Measurements from ENCODE around the gene WDR35. TPM values are rescaled to one million over a fixed set of nuclear protein-coding genes. Genes with fewer than 3 reads are reported as not detected.

The WDR35 gene
- total RNA-seq, 1 donor: 21.0 TPM

DNA sequence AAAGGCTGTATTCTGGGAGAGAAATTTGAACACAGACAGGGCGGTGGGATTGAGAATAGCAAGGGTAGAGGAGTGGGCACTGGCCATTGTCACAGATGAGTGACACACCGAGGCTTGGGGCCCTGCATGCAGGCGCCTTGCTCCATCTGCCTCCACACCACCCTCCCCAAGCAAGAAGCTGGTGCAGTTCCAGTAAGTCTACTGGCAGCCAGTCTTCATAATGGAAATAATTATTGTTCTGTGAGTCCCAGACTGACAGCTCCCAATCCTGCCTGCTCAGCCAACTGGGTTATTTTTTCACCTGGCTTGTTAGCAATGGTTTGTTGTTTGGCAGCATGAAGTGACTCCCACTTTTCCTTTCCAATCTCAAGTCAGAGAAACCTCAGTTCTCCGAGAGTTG is 101.1 kb downstream of the WDR35 start:
- H3K4me3 ChIP-seq (ENCODE audit: low read depth, low read length): no peak overlapping the region
- DNase-seq (ENCODE audit: low read depth): no peak
- TF ChIP-seq, protein P1, sequence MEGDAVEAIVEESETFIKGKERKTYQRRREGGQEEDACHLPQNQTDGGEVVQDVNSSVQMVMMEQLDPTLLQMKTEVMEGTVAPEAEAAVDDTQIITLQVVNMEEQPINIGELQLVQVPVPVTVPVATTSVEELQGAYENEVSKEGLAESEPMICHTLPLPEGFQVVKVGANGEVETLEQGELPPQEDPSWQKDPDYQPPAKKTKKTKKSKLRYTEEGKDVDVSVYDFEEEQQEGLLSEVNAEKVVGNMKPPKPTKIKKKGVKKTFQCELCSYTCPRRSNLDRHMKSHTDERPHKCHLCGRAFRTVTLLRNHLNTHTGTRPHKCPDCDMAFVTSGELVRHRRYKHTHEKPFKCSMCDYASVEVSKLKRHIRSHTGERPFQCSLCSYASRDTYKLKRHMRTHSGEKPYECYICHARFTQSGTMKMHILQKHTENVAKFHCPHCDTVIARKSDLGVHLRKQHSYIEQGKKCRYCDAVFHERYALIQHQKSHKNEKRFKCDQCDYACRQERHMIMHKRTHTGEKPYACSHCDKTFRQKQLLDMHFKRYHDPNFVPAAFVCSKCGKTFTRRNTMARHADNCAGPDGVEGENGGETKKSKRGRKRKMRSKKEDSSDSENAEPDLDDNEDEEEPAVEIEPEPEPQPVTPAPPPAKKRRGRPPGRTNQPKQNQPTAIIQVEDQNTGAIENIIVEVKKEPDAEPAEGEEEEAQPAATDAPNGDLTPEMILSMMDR (IDR thresholded peaks at IDR 0.05; ENCODE audit: insufficient read depth, low read length): no peak

DNA sequence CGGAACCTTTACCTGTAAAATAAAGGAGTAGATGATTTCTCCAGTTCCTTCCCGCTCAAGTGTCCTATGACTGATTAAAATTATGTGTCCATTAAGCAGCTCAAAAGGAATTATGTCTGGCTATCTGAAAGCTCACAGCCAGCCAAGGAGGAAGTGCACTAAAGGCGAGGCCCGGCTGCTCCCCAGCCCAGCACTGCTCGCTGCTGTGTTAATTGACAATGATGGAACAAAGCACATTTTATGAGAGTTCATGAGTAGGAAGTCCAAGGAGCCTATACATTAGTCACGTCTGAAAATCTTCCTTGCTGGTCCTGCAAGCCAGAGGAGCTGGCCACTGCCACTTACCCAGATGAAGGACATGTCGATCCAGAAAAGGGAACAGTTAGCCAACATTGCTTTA is 102.4 kb downstream of the WDR35 start:
- TF ChIP-seq, protein P1 (IDR thresholded peaks at IDR 0.05; ENCODE audit: insufficient read depth, low read length): no peak
- DNase-seq (ENCODE audit: low read depth): no peak
- H3K4me3 ChIP-seq (ENCODE audit: low read depth, low read length): no peak overlapping the region

DNA sequence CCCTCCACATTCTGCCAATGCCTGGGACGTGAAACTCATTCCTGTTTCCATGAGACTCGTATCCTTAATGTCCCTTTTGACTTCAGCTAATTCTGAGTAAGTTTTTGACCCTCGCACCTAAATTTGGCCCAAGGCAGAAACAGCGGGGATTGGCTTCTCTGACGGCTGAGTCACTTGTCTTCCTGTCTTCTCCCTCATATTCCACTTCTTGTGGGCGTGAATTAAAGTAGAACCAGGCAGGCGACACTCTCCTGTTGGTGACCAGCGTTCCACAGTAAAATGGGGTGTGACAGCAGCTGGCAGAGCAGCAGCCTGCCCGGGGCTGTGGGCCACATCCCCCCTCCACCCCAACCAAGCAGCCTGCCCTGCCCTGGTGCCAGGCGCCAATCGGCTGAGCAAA is 103.6 kb downstream of the WDR35 start:
- TF ChIP-seq, protein P1 (IDR thresholded peaks at IDR 0.05; ENCODE audit: insufficient read depth, low read length): no peak
- no peak for DNase-seq (ENCODE audit: low read depth)
- no peak overlapping the region for H3K4me3 ChIP-seq (ENCODE audit: low read depth, low read length)

DNA sequence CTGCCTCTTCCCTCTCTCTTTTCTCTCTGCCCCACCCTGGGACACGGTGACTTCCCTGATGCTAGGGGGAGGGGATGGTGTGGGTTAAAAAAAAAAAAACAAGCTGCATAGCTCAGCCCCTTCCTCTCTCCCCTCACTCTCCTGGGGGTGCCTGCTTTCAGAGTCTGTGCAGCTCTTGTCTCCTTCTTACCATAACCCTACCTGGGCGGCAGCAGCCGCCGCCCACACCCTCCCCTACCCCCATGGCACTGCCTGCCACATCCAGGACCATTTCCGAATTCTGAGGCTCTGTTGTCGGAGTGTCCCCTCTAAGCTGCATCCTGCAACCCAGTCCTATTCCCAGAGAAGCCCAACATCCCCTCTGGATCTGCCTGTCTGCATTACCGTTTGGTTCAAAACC is 104.1 kb downstream of the WDR35 start:
- H3K4me3 ChIP-seq (ENCODE audit: low read depth, low read length): no peak overlapping the region
- TF ChIP-seq, protein P1 (IDR thresholded peaks at IDR 0.05; ENCODE audit: insufficient read depth, low read length): no peak
- DNase-seq (ENCODE audit: low read depth): no peak

DNA sequence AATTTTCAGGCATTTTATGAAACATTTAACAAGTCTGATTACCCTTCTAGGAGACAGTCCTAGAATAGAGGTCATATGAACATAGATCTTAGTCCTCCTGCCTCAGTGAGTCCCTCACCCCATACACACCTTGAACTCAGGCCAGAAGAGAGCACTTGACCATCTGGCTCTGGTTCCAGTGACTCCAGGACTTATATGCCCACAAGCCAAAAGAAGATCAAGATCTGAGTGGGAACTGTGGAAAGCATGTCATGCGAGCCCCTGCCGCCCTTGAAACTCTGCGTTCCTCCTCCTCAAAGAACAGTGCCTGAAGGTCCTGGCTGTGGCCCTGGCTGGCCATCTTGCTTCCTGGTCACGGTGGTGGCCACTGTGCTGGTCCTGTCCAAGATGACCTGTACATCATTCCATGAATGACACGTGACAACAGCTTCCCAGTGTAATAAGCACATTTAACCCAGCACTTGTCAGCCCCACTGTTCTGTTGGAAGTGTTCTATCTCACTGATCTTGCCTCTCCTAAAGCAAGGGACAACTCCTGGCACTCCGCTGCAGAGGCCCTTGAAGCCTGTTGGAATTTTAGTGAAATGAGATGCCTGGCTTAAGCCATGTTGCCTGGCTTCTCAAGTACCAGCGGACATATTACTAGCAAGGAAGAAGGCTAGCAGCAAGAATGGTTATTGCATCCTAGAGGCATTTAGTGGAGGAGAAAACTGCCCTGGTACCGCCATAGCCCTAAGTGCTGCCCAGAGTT is 105.8 kb downstream of the WDR35 start:
- no peak for DNase-seq (ENCODE audit: low read depth)
- H3K4me3 ChIP-seq (ENCODE audit: low read depth, low read length): no peak overlapping the region
- TF ChIP-seq, protein P1 (IDR thresholded peaks at IDR 0.05; ENCODE audit: insufficient read depth, low read length): no peak

DNA sequence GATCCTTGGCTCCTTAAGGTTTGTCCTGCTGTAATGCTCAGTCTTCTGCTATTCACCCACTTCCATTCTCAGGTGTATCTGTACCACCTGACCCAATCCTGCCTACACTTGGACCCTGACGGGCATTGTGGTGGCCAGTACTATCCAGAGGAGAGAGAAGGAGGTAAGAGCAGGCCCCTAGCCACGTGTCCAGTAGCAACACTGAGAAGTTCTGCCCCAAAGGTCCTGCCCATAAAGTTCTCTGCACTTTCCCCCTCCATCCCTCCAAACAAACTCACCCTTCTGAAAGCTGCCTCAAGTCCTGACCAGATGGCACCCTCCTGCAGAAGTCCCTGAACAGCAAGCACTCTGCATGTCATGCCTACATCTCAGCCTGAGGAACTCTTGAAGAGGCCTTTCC is 106.4 kb downstream of the WDR35 start:
- no peak overlapping the region for H3K4me3 ChIP-seq (ENCODE audit: low read depth, low read length)
- DNase-seq (ENCODE audit: low read depth): no peak
- TF ChIP-seq, protein P1 (IDR thresholded peaks at IDR 0.05; ENCODE audit: insufficient read depth, low read length): no peak

DNA sequence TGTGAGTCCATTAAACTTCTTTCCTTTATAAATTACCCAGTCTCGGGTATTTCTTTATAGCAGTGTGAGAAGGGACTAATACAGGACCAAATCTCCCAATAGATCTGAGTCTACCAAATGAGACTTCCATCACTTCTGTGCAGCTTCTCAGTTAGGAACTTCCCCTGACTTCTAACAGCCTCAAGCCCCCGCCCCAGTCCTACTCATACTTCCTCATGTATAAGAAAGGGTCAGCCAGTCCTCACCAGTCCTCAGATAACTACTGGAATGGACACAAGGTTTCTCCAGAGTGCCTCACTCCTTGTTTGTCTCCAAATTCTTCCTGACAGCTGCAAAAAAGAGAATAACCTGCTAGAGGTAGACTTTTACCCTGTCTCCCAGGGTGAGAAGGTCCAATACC is 107.6 kb downstream of the WDR35 start:
- no peak overlapping the region for H3K4me3 ChIP-seq (ENCODE audit: low read depth, low read length)
- DNase-seq (ENCODE audit: low read depth): no peak
- TF ChIP-seq, protein P1 (IDR thresholded peaks at IDR 0.05; ENCODE audit: insufficient read depth, low read length): no peak

Data from fibroblast of the aortic adventitia (primary cell).